ENCODE results near the gene KLRF1. TPM values are rescaled to one million over a fixed set of nuclear protein-coding genes. Genes with fewer than 3 reads are reported as not detected.

KLRF1 gene
- total and polyA plus RNA-seq, 2 experiments from 2014 or later, result not detected

GRCh38 chr12:9881988-9882387 is 54.7 kb downstream of the KLRF1 start:
- H4K20me1 ChIP-seq (ENCODE audit: insufficient read depth, poor library complexity, severe bottlenecking), result no peaks in the 10 kb centered on the region
- no peak overlapping the region for H2AFZ ChIP-seq
- DNase-seq (ENCODE audit: low spot score), result no peak
- no peaks in the 10 kb centered on the region for H3K9me3 ChIP-seq (ENCODE audit: low read depth)
- H3K27ac ChIP-seq, result no peak overlapping the region
- H3K27me3 ChIP-seq, result no peaks in the 10 kb centered on the region
- H3K4me3 ChIP-seq, result no peak overlapping the region
- H3K36me3 ChIP-seq (replicated peaks; ENCODE audit: insufficient read depth, low read depth), result no peaks in the 10 kb centered on the region
- H3K9me2 ChIP-seq (replicated peaks; ENCODE audit: insufficient read depth), result no peaks in the 10 kb centered on the region
- H3K4me2 ChIP-seq, result no peak overlapping the region
- 93% methylated on average over 5 of the region's 5 CpGs for WGBS (ENCODE audit: low lambda C conversion rate, missing lambda C conversion rate)
- TF ChIP-seq EZH2phosphoT487 (IDR thresholded peaks at IDR 0.05; ENCODE audit: low read depth, severe bottlenecking, unreplicated experiment), result no peak
- TF ChIP-seq EZH2 (IDR thresholded peaks at IDR 0.05; ENCODE audit: borderline replicate concordance), result no peak
- TF ChIP-seq CTCF (IDR thresholded peaks at IDR 0.05; ENCODE audit: poor library complexity), result no peak
- H3K79me2 ChIP-seq, result no peaks in the 10 kb centered on the region
- H3K4me1 ChIP-seq (ENCODE audit: insufficient read depth), result no peaks in the 10 kb centered on the region

- DNase-seq (ENCODE audit: low spot score), result no peak
- Histone ChIP-seq H3K4me2 (no peak overlapping the region), H3K36me3 (replicated peaks; ENCODE audit: insufficient read depth, low read depth) (no peaks in the 10 kb centered on the region), H3K79me2 (no peaks in the 10 kb centered on the region), H3K4me1 (ENCODE audit: insufficient read depth) (no peaks in the 10 kb centered on the region), H4K20me1 (ENCODE audit: insufficient read depth, poor library complexity, severe bottlenecking) (no peaks in the 10 kb centered on the region), H3K4me3 (no peak overlapping the region), H3K9me3 (ENCODE audit: low read depth) (no peaks in the 10 kb centered on the region), H3K9me2 (replicated peaks; ENCODE audit: insufficient read depth) (no peaks in the 10 kb centered on the region), H2AFZ (no peak overlapping the region), H3K27ac (no peak overlapping the region), H3K27me3 (no peaks in the 10 kb centered on the region)
- TF ChIP-seq CTCF (IDR thresholded peaks at IDR 0.05; ENCODE audit: poor library complexity), result no peak
- TF ChIP-seq EZH2 (IDR thresholded peaks at IDR 0.05; ENCODE audit: borderline replicate concordance), result no peak
- no peak for TF ChIP-seq EZH2phosphoT487 (IDR thresholded peaks at IDR 0.05; ENCODE audit: low read depth, severe bottlenecking, unreplicated experiment)
Observed at GRCh38 chr12:9883175-9883574, 55.9 kb downstream of the KLRF1 start.

- H3K9me2 ChIP-seq (replicated peaks; ENCODE audit: insufficient read depth), result no peaks in the 10 kb centered on the region
- no peak overlapping the region for H3K4me2 ChIP-seq
- no peaks in the 10 kb centered on the region for H3K79me2 ChIP-seq
- WGBS (ENCODE audit: low lambda C conversion rate, missing lambda C conversion rate), result 64% methylated on average over 4 of the region's 4 CpGs
- H2AFZ ChIP-seq, result no peak overlapping the region
- H3K9me3 ChIP-seq (ENCODE audit: low read depth), result no peaks in the 10 kb centered on the region
- no peak overlapping the region for H3K27ac ChIP-seq
- H3K36me3 ChIP-seq (replicated peaks; ENCODE audit: insufficient read depth, low read depth), result no peaks in the 10 kb centered on the region
- TF ChIP-seq EZH2phosphoT487 (IDR thresholded peaks at IDR 0.05; ENCODE audit: low read depth, severe bottlenecking, unreplicated experiment) (no peak), CTCF (IDR thresholded peaks at IDR 0.05; ENCODE audit: poor library complexity) (no peak), EZH2 (IDR thresholded peaks at IDR 0.05; ENCODE audit: borderline replicate concordance) (no peak)
- H4K20me1 ChIP-seq (ENCODE audit: insufficient read depth, poor library complexity, severe bottlenecking), result no peaks in the 10 kb centered on the region
- no peak for DNase-seq (ENCODE audit: low spot score)
- H3K27me3 ChIP-seq, result no peaks in the 10 kb centered on the region
- H3K4me1 ChIP-seq (ENCODE audit: insufficient read depth), result no peaks in the 10 kb centered on the region
- H3K4me3 ChIP-seq, result no peak overlapping the region
Observed at GRCh38 chr12:9888665-9889273, 61.5 kb downstream of the KLRF1 start.

Other genes starting within 250 kb of the KLRF1 start
- gene KLRB1, start 219.6 kb upstream of the KLRF1 start, total RNA-seq, result not detected in 2 replicates
- not detected in 2 replicates for gene KLRB1, start 219.6 kb upstream of the KLRF1 start, polyA plus RNA-seq
- gene CLEC2D, start 157.8 kb upstream of the KLRF1 start, total RNA-seq, result 5.7 and 6.0 TPM in 2 replicates
- 3.7 and 3.9 TPM in 2 replicates for gene CLEC2D, start 157.8 kb upstream of the KLRF1 start, polyA plus RNA-seq
- not detected in 2 replicates for gene CLECL1, start 94.4 kb upstream of the KLRF1 start, total RNA-seq
- not detected in 2 replicates for gene CLECL1, start 94.4 kb upstream of the KLRF1 start, polyA plus RNA-seq
- gene CD69, start 66.6 kb upstream of the KLRF1 start, total RNA-seq, result 0.07 TPM in 1 of 2 replicates, not detected in the other
- gene CD69, start 66.6 kb upstream of the KLRF1 start, polyA plus RNA-seq, result 0.57 TPM in 1 of 2 replicates, not detected in the other
- 5.0 and 5.7 TPM in 2 replicates for gene CLEC2B, start 41.9 kb downstream of the KLRF1 start, total RNA-seq
- gene CLEC2B, start 41.9 kb downstream of the KLRF1 start, polyA plus RNA-seq, result 4.9 and 5.9 TPM in 2 replicates
- not detected in 2 replicates for gene KLRF2, start 54.0 kb downstream of the KLRF1 start, total RNA-seq
- gene KLRF2, start 54.0 kb downstream of the KLRF1 start, polyA plus RNA-seq, result 0.36 TPM in 1 of 2 replicates, not detected in the other
- gene CLEC2A, start 104.9 kb downstream of the KLRF1 start, total RNA-seq, result 0.28 TPM in 1 of 2 replicates, not detected in the other
- gene CLEC2A, start 104.9 kb downstream of the KLRF1 start, polyA plus RNA-seq, result 2.1 TPM in 1 of 2 replicates, not detected in the other
- 0.08 and 1.2 TPM in 2 replicates for gene CLEC12A, start 143.9 kb downstream of the KLRF1 start, total RNA-seq
- 0.54 and 0.73 TPM in 2 replicates for gene CLEC12A, start 143.9 kb downstream of the KLRF1 start, polyA plus RNA-seq
- 0.20 and 0.36 TPM in 2 replicates for gene CLEC1B, start 171.6 kb downstream of the KLRF1 start, total RNA-seq
- 0.55 and 2.4 TPM in 2 replicates for gene CLEC1B, start 171.6 kb downstream of the KLRF1 start, polyA plus RNA-seq
- gene CLEC12B, start 183.1 kb downstream of the KLRF1 start, total RNA-seq, result not detected in 2 replicates
- not detected in 2 replicates for gene CLEC12B, start 183.1 kb downstream of the KLRF1 start, polyA plus RNA-seq
- not detected in 2 replicates for gene CLEC9A, start 203.2 kb downstream of the KLRF1 start, total RNA-seq
- gene CLEC9A, start 203.2 kb downstream of the KLRF1 start, polyA plus RNA-seq, result not detected in 2 replicates